Stimulated activated CD4-positive, alpha-beta T cell treated with anti-CD3 and anti-CD28 coated beads, TNF-alpha, amount 100 ng/mL, for 48 hours (primary cell): ENCODE results near the gene LRRC9.
"Not testable (repeated sequence)": the region's sequence is repeated elsewhere in the genome, so short reads cannot be mapped to it uniquely, and the experiment has no call there.

Experiments
- DNase-seq, 3 donors: peaks; one replicate each; pipeline ENCODE4 v3.0.0-alpha.2; 2020; ENCODE audit warnings: low read depth in 3 of 3

The LRRC9 gene

DNA sequence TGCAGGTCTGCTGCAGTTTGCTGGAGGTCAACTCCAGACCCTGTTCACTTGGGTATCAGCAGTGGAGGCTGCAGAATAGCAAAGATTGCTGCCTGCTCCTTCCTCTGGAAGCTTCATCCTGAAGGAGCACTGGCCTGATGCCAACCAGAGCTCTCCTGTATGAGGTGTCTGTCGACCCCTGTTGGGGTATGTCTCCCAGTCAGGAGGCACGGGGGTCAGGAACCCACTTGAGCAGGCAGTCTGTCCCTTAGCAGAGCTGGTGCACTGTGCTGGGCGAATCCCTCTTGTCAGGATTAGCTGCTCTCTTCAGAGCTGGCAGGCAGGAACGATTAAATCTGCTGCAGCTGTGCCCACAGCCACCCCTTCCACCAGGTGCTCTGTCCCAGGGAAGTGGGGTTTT, 37.9 kb downstream of the LRRC9 start:
- not testable (repeated sequence) for DNase-seq

GRCh38 chr14:59959668-59960067, 39.7 kb downstream of the LRRC9 start:
- no peak for DNase-seq

DNA sequence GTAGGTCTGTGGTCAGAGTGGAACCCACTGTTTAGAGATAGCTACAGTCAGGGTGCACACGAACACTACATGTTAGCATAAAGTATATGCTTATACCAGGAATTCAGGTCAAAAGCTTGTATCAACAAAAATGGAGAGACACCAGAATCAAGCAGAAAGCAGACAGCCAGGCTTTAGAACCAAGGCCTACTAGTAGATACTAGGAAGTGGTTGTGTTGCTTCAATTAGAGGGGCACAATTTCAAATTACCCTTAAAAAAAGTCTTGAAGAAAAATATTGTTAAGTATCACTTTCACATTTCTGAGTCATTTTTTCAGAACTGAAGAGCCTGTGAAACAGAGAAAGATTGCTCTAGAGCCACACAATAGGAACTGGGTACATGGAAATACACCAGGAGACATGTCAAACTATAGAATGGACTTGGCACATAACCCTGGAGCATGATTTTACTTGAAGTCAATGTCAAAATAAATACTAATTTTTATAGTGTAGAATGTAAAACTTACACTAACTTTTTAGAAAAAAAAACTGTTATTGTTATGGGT, 41.6 kb downstream of the LRRC9 start:
- no peak for DNase-seq

DNA sequence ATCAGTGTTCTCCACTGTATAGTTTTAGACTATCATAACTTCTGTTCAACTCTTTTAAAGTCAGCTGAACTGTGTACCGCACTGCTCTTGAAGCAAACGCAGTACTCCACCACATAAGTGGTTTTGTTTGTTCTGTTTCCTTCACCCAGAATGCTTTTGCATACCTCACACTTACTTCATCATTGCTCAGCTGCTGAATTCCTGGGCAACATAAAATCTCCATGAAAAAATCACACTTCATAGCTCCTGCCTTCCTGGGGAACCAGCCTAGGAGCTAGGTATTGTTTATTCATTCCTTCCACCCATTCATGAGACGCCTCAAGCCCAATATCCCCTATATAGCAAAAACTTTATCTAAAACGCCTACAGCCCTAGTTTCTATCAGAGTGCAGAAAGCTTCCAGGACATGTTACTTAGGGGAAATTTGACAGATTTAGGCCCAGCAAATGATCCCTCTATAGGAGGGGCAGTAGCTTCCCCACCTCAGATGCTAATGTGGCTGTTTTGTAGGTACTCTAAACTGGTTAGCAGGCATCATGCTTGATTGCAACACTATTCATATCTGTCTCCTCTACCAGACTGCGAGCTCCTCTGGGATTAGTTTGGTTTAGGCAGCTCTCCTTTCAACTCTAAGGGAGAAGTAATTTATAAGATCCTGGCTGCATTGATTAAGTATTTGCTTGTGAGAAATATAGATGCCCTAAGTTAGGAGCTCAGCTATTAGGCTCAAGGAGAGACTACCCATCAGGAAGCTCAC, 44.5 kb downstream of the LRRC9 start:
- no peak for DNase-seq

GRCh38 chr14:59969319-59969718, 49.4 kb downstream of the LRRC9 start:
- DNase-seq: no peak

DNA sequence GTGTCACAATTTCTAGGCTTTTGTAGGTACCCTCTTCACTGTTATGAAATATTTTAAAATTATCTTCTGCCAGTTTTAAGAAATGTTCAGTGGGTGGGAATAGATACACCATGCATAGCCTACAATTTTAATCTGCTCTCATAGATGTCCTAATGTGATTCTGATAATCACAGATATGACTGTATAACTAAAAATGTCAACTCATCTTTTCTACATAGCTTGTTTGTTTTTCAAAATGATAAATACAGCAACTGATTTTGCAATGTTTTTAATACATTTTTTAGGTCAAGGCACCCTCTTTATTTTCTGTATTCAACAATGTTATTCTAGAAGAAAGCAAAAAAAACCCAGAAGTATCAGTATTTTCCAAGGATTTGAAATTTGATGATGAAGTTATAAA, 61.6 kb downstream of the LRRC9 start:
- no peak for DNase-seq

DNA sequence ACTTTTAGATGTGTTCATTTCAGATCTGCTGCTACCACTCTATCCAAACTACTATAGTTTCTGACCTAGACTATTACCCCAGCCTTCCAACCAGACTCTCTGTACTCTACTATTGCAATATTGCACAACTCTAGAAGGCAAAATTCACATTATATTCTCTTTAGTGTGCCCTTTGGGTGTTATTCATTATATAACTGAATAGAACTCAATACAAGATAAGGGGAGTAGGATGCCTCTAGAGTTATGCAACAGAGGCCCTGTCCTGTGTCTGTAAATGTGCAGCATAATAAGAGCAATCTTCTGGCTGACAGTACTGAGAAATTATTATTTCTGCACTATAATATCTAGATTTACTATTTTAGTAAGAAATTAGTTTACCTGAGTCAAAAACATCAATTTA, 63.1 kb downstream of the LRRC9 start:
- no peak for DNase-seq

DNA sequence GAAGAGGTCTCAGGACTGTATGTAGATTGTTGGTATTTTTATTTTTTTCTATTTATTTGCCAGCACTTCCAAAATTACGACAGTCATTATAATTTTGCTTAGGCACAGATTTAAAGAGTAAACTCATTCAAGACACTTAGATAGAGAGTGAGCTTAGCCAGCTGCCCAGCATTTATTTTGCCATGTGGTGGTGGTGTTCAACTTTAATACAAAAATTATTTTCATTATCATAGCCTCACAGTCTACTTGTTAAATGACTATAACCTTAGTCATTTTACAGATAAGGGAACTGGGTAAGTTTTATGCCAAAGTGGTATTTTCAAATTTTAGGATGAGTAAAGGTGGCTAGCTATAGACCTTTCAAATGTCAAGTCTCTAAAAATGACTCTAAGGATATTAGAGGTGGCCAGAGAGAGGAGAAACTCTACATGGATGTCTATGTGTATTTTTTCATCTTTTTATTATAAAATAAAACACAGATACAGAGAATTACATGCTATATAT, 66.7 kb downstream of the LRRC9 start:
- DNase-seq: no peak

DNA sequence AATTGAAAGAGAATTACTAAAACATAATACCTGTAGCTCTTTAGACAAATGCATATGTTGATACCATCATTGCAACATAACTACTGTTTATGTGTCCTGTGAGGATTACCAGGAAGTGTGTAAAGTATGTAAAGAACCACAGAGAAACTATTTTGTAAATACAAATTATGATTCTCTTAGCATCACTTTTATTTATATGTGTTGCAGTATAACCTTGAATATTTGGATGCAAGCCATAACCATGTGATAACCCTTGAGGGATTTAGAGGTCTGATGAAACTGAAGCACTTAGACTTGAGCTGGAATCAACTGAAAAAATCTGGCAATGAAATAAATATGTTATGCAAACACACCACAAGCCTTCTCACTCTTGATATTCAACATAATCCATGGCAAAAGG, 77.5 kb downstream of the LRRC9 start:
- DNase-seq: no peak

- no peak for DNase-seq
These were observed 78.0 kb downstream of the LRRC9 start for GRCh38 chr14:59997966-59998365.

DNA sequence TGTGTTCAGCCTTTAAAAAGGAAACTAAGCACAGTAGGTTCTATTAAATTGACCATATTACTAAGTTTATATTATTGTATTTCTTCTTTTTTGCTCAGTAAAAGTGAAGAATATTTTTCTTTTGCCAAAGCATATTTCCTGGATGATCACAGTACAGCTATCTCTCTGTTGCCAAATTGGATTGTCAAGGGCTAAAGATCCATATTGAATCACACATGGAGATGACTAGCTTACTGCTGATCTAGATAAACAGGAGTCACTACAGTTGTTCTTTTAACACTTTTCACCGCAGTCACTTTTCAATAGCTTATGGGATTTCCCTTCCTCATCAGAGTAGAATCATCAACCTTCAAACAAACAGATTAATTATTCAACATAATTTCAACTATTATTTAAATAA, 78.6 kb downstream of the LRRC9 start:
- DNase-seq: no peak

GRCh38 chr14:60002819-60003492, 83.0 kb downstream of the LRRC9 start:
- DNase-seq: no peak

- DNase-seq: no peak
These were observed 84.0 kb downstream of the LRRC9 start for GRCh38 chr14:60003991-60004390.

- no peak for DNase-seq
These were observed 88.1 kb downstream of the LRRC9 start for GRCh38 chr14:60008042-60008441.

- DNase-seq: not testable (repeated sequence)
These were observed 90.3 kb downstream of the LRRC9 start for GRCh38 chr14:60010263-60010662.

DNA sequence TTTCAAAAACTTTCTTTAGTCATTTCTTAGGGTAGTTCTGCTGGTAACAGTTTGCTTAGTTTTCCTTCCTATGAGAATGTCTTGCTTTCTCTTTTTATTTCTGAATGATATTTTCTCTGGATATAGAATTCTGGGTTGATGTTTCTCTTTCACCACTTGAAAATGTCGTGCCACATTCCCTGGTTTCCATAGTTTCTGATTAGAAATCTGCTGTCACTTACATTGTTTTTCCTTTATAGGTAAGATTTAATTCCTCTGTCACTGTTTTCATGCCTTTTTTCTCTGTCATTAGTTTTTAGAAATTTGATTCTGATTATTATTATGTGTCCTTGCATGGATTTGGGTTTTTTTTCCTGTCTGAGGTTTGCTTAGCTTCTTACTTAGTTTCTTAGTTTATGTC, 94.5 kb downstream of the LRRC9 start:
- DNase-seq: no peak

GRCh38 chr14:60021619-60022018, 101.7 kb downstream of the LRRC9 start:
- no peak for DNase-seq

GRCh38 chr14:60025571-60025970, 105.6 kb downstream of the LRRC9 start:
- no peak for DNase-seq

DNA sequence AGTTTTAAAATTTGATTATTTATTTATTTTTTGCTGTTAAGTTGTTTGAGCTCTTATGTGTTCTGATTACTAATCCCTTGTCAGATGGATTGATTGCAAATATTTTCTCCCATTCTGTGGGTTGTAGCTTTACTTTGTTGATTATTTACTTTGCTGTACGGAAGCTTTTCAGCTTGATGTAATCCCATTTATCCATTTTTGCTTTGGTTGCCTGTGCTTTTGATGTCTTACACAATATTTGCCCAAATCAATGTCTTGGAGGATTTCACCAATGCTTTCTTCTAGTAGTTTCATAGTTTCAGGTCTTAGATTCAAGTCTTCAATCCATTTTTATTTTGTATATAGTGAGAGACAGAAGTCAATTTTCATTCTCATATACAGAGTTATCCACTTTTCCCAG, 115.2 kb downstream of the LRRC9 start:
- DNase-seq: no peak

DNA sequence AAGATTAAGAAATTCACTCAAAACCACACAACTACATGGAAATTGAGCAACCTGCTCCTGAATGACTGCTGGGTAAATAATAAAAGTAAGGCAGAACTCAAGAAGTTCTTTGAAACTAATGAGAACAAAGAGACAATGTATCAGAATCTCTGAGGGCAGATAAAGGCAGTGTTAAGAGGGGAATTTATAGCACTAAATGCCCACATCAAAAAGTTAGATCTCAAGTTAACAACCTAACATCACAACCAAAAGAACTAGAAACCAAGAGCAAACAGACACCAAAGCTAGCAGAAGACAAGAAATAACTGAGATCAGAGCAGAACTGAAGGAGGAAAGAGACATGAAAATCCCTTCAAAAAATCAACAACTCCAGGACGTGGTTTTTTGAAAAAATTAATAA, 128.0 kb downstream of the LRRC9 start:
- not testable (repeated sequence) for DNase-seq

DNA sequence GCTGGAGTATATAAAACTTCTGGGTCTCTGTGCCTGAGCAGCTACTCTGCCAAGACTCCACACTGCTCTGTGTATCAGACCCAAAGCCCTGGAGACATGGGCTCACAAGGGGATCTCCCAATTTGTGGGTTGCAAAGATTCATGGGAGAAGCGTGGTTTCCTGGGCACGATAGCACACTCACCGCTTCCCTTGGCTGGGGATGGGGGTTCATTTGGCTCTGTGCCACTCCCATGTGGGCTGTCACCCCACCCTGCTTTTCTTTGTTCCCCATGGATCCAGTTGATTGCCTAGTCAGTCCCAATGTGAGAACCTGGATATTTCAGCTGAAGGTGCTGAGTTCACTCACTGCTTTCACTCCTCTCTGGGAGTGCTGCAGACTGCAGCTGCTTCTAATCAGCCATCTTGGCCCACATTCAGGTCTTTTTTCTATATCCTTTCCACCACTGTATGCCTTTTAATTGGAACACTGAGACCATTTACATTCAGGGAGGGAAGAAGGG, 131.8 kb downstream of the LRRC9 start:
- no peak for DNase-seq

DNA sequence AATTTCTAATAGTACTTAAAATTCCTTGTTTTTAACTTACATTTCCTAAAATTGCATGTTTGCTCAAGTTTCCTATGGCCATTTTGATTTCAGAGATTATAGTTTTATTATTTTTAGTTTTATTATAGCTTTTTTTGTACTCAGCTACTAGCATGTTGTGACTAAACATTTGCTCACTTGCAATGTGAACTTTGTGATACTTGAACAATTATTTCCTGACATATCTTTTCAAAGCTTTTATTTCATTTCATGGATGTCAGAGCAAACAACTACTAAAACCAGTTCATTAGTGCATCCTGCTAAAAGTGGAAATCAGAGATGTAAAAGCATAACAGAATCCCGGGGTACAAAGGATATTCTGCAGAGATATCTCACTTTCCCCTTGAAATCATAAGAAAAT, 138.1 kb downstream of the LRRC9 start:
- DNase-seq: no peak

DNA sequence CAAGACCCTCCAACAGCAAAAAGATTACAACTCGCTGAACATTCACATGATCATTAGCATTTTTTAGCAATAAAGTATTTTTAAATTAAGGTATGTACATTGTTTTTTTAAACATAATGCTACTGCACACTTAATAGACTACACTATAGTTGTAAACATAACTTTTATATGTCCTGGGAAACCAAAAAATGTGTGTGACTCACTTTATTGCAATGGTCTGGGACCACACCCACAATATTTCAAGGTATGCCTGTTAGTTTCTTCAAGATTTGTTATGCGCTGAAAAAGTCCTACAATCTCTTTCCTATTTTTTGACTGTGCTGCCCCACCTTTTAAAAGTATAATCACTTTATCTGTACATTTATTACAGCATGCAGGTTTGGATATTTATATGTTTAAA, 141.4 kb downstream of the LRRC9 start:
- no peak for DNase-seq
